Fibroblast of the aortic adventitia (primary cell): ENCODE data around the gene ORMDL2. TPM values are rescaled to one million over a fixed set of nuclear protein-coding genes. Genes with fewer than 3 reads are reported as not detected.

Source experiments
- DNase-seq: peaks from one replicate; pipeline ENCODE4 v3.0.0-alpha.2; 2010; ENCODE audit warnings: low read depth
- H3K4me3 ChIP-seq: 2 replicates; pipeline ENCODE4 v1.5.1; 2011; ENCODE audit warnings: low read depth, mild to moderate bottlenecking, control low read depth, low read length, moderate library complexity
- CTCF ChIP-seq: IDR thresholded peaks from 2 replicates; pipeline ENCODE4 v1.5.1; 2011; ENCODE audit warnings: mild to moderate bottlenecking, low read length, control low read depth, inconsistent platforms; ENCODE audit not compliant: insufficient read depth
- total RNA-seq: library from RNA; depleted of rRNA; stranded (reverse); fragments of >200 nt; gene quantifications from 2 replicates; pipeline ENCODE4 v1.2.3, GENCODE V29; 2012; ENCODE audit warnings: low replicate concordance

The ORMDL2 gene
- total RNA-seq, 1 donor: 16.9 TPM

DNA sequence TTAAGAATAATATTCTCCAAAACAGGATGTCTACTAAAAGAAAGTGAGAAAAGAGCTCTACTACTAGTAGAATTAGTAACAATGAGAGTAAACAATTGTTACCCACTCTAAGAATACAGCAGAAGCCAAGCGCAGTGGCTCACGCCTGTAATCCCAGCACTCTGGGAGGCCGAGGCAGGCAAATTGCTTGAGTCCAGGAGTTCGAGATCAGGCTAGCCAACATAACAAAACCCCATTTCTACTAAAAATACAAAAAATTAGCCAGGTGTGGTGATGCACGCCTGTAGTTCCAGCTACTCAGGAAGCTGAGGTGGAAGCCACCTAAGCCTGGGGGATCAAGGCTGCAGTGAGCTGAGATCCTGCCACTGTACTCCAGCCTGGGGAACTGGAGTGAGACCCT is 6.9 kb downstream of the ORMDL2 start:
- no peak overlapping the region for H3K4me3 ChIP-seq
- no peak for DNase-seq
- no peak for TF ChIP-seq CTCF

DNA sequence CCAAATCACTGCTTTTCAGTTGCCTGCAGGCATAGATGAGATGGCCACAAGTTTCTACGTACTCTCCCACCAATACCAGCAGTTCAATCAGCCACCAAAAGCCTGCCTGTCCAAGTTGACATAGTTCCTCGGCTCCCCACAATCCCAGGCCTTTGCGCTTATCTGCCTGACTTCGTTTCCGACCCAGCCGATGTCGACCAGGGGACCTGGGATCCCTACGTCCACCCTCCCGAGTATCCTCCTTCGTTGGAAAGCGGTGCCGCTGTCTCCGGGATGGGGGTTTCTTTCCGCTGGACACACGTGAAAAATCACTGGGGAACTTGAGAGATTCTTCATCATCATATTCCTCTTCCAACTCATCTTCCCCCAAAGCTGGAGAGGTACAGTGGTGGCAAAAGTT is 10.0 kb downstream of the ORMDL2 start:
- TF ChIP-seq CTCF: no peak
- no peak for DNase-seq
- peak overlapping the region; percentile 9 for H3K4me3 ChIP-seq

DNA sequence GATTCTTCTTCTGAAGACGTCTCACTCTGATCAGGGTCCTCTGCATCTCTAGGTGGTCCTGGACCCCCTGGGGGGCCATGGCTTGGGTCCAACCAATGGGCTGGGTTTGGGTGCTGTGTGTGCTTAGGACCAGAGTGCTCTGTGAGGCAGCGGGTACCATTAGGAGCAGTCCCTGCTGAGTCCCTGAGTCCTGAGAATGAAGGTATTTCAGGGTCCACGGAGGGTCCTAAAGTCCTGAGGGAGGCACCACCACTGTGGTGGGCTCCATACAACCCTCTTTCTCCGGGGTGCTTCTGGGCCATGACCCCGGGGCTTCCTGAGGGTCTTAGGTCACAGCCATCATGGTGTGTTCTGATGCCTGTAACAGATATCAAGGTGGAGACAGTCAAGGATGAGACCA is 10.5 kb downstream of the ORMDL2 start:
- no peak for TF ChIP-seq CTCF
- DNase-seq: no peak
- peak overlapping the region; percentile 69 for H3K4me3 ChIP-seq

DNA sequence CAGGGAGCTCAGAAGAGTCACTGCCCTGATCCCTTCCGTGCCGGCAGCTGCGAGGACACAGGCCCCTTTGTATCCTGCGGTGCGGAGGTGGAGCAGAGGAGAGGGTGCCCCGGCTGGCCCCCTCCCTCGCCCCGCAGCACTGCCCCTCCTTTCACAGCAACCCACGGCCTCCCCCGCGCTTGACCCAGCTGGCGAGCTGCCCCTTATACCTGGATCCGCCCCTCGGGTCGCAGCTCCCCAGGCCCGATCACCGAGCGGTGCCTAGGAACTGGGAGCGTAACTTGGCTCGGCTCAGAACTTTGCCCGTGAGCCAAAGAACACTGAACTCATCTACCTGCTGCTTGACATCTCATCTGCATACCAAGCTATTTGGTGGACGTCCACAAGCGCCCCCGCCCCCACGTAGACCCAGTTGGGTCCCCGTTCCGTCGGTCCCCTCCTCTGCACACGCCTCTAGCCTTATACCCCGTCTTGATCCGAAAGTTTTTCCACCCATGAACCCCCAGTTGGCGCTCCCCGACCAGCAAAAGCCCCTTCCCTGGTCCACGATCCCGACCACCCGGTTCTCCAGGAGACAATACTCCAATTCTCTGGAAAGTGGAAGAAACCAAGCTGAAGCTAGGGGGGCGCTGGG is 12.2 kb downstream of the ORMDL2 start:
- DNase-seq: no peak
- TF ChIP-seq CTCF: no peak
- H3K4me3 ChIP-seq: peak overlapping the region; percentile 86

DNA sequence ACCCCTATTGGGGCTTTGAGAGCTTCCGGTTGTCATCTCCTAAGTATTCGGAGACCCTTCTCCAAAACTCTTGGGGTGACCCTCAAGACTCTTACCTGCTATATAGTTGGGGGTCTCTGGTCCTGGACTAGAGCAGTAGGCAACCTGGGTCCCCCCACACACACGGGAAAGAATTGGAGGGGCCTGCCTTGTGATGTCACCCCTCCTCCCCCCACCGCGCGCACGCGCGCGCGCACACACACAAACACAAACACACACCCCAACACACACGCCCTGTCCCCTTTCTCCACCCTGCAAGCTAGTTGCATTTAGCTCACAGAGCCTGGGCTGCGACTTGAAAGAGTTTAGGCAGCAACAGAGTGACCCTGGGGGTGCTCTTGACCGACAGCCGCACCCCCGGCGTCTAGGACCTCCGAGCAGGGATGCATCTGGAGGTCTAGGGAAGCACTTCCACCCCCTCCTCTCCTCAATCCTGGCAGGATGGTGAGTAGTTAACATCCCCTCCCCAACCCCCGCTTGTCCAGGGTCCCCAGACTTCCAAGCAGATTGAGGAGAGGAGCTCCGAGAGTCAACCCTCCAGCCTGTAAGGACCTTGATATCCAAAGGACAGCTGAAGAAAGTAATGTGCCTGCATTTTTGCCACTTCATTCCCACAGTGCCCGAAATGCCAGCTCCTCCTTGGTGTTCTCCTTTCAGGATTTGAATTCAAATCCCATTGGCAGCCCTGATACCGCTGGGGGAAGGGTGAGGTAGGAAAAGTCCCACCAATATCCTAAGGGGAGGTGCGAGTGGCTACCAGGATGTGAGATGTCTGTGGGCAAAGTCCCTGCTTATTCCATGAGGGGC is 13.0 kb downstream of the ORMDL2 start:
- peak overlapping the region; percentile 86 for H3K4me3 ChIP-seq
- DNase-seq: peak; percentile 60
- no peak for TF ChIP-seq CTCF

GRCh38 chr12:55831447-55831815 is 13.6 kb downstream of the ORMDL2 start:
- peak overlapping the region; percentile 86 for H3K4me3 ChIP-seq
- DNase-seq: no peak
- no peak for TF ChIP-seq CTCF
